GM18870 (cell line): Measurements from ENCODE around the gene MRPL54.
A peak's percentile ranks its signal among the peaks of the same experiment; 100 is the strongest.

Source experiments
- ATAC-seq: cut with Tn5 transposase; IDR thresholded peaks from one replicate; pipeline ENCODE4 v1.9.1; 2021; ENCODE audit warnings: moderate library complexity; ENCODE audit not compliant: unreplicated experiment

MRPL54 gene

GRCh38 chr19:3762501-3763459 lies at the start of gene MRPL54:
Gene MRPL54 (plus strand): TSS chr19:3762682. CDS start chr19:3762701, 19 bp downstream.
- ATAC-seq: peak; percentile 68

- no peak for ATAC-seq
Observed at GRCh38 chr19:3716147-3716668, 46.3 kb upstream of the MRPL54 start.

- ATAC-seq: no peak
Observed at GRCh38 chr19:3719868-3720267, 42.6 kb upstream of the MRPL54 start.

GRCh38 chr19:3720349-3720917 lies 42.0 kb upstream of the MRPL54 start:
- no peak for ATAC-seq

GRCh38 chr19:3721131-3721886 lies 41.2 kb upstream of the MRPL54 start:
- no peak for ATAC-seq

GRCh38 chr19:3721887-3722442 lies 40.5 kb upstream of the MRPL54 start:
- no peak for ATAC-seq

GRCh38 chr19:3722443-3723109 lies 39.9 kb upstream of the MRPL54 start:
- no peak for ATAC-seq

- ATAC-seq: no peak
Observed at GRCh38 chr19:3723110-3723488, 39.4 kb upstream of the MRPL54 start.

GRCh38 chr19:3723883-3724282 lies 38.6 kb upstream of the MRPL54 start:
- ATAC-seq: no peak

GRCh38 chr19:3725121-3725520 lies 37.4 kb upstream of the MRPL54 start:
- ATAC-seq: no peak

GRCh38 chr19:3725640-3726310 lies 36.7 kb upstream of the MRPL54 start:
- no peak for ATAC-seq

GRCh38 chr19:3730457-3730958 lies 32.0 kb upstream of the MRPL54 start:
- ATAC-seq: no peak

GRCh38 chr19:3732108-3732507 lies 30.4 kb upstream of the MRPL54 start:
- ATAC-seq: no peak

- ATAC-seq: no peak
Observed at GRCh38 chr19:3733549-3734309, 28.8 kb upstream of the MRPL54 start.

GRCh38 chr19:3734310-3734600 lies 28.2 kb upstream of the MRPL54 start:
- no peak for ATAC-seq

GRCh38 chr19:3736106-3736724 lies 26.3 kb upstream of the MRPL54 start:
- ATAC-seq: no peak

GRCh38 chr19:3737487-3738205 lies 24.8 kb upstream of the MRPL54 start:
- ATAC-seq: no peak
